ENCODE results near the gene HCAR3.

- TF ChIP-seq CTCF (IDR thresholded peaks at IDR 0.05; ENCODE audit: low read depth, low read length, missing input control), result no peak
- TF ChIP-seq EGR1 (IDR thresholded peaks at IDR 0.05; ENCODE audit: low read depth in 2 of 2), result no peak
- TF ChIP-seq MAX (IDR thresholded peaks at IDR 0.05), result no peak
- no peak for TF ChIP-seq SP1 (IDR thresholded peaks at IDR 0.05)
- TF ChIP-seq FOXA1 (IDR thresholded peaks at IDR 0.05), result no peak
- TF ChIP-seq GABPA (IDR thresholded peaks at IDR 0.05 in 1 of 2, conservative IDR thresholded peaks at IDR 0.05 in 1 of 2), result no peak
- no peak for TF ChIP-seq TAF1 (conservative IDR thresholded peaks at IDR 0.05)
- TF ChIP-seq RAD21 (IDR thresholded peaks at IDR 0.05), result no peak
- no peak for TF ChIP-seq REST (IDR thresholded peaks at IDR 0.05)
- TF ChIP-seq RXRA (IDR thresholded peaks at IDR 0.05), result no peak
- no peak for TF ChIP-seq ATF3 (IDR thresholded peaks at IDR 0.05)
- no peak for TF ChIP-seq YY1 (IDR thresholded peaks at IDR 0.05)
These were observed 30.9 kb upstream of the HCAR3 start for GRCh38 chr12:122747224-122748135.
